ENCODE data around the gene GALNT11.
"Not testable (repeated sequence)": the region's sequence is repeated elsewhere in the genome, so short reads cannot be mapped to it uniquely, and the experiment has no call there.

GRCh38 chr7:152044909-152045308, 19.4 kb downstream of the GALNT11 start:
- not testable (repeated sequence) for TF ChIP-seq POLR2AphosphoS5 (IDR thresholded peaks at IDR 0.05; ENCODE audit: borderline replicate concordance, low read depth, low read length); EZH2 (IDR thresholded peaks at IDR 0.05)
